IMR-90 (cell line): Measurements from ENCODE around the gene E2F4. TPM values are rescaled to one million over a fixed set of nuclear protein-coding genes. Genes with fewer than 3 reads are reported as not detected.

Experiments
- ATAC-seq: fragments of 200-7000 bp; cut with Tn5 transposase; 2 replicates; pipeline ENCODE4 v1.9.1; 2020; ENCODE audit warnings: low read depth, mild to moderate bottlenecking, moderate library complexity
- BruUV-seq: library from RNA; stranded (reverse); fragments of 400-500 nt; replicated peaks from 2 replicates; lab custom pipeline; 2021; lab: Mats Ljungman, UMichigan
- CTCF ChIA-PET: fragments of 300-600 bp; formaldehyde crosslinking; extraction: SDS; loops from one replicate; lab custom pipeline; 2021; ENCODE audit warnings: antibody characterized with exemption; lab: Yijun Ruan, JAX
- POLR2A ChIA-PET: fragments of 300-600 bp; sonication (Branson Sonifier 250); formaldehyde crosslinking; loops from one replicate; lab custom pipeline; 2022; ENCODE audit warnings: antibody characterized with exemption; ENCODE audit not compliant: unreplicated experiment; lab: Charles Lee
- DNase-seq: peaks from one replicate; pipeline ENCODE4 v3.0.0; 2013
- H2AFZ ChIP-seq: replicated peaks from 2 replicates; pipeline ENCODE3; 2013; ENCODE audit warnings: low read length, mild to moderate bottlenecking; ENCODE audit not compliant: poor library complexity
- H2AK5ac ChIP-seq: 2 replicates; pipeline ENCODE4 v1.6.1; 2013; ENCODE audit warnings: low read depth, low read length, inconsistent platforms
- H2AK9ac ChIP-seq: replicated peaks from 2 replicates; pipeline ENCODE3; 2013; ENCODE audit warnings: mild to moderate bottlenecking, low read depth, low read length, moderate library complexity; ENCODE audit not compliant: poor library complexity
- H2BK120ac ChIP-seq: 2 replicates; pipeline ENCODE4 v1.6.1; 2013; ENCODE audit warnings: low read depth, low read length, inconsistent platforms
- H2BK15ac ChIP-seq: 3 replicates; pipeline ENCODE4 v1.6.1; 2013; ENCODE audit warnings: low read depth, low read length, inconsistent platforms
- H2BK20ac ChIP-seq: 2 replicates; pipeline ENCODE4 v1.6.1; 2013; ENCODE audit warnings: low read depth, mild to moderate bottlenecking, inconsistent platforms, low read length, moderate library complexity
- H2BK5ac ChIP-seq: 2 replicates; pipeline ENCODE4 v1.6.1; 2013; ENCODE audit warnings: mild to moderate bottlenecking, low read depth, low read length, inconsistent platforms; ENCODE audit not compliant: poor library complexity, severe bottlenecking
- H3K14ac ChIP-seq: replicated peaks from 2 replicates; pipeline ENCODE4 v1.6.1; 2013; ENCODE audit warnings: low read depth, low read length, inconsistent platforms
- H3K18ac ChIP-seq: 2 replicates; pipeline ENCODE4 v1.6.1; 2013; ENCODE audit warnings: low read depth, low read length, control low read depth
- H3K23ac ChIP-seq: 2 replicates; pipeline ENCODE4 v1.6.1; 2013; ENCODE audit warnings: low read depth, low read length, inconsistent platforms
- H3K27ac ChIP-seq: 2 replicates; pipeline ENCODE4 v1.5.1; 2013; ENCODE audit warnings: mild to moderate bottlenecking, control low read depth, low read length; ENCODE audit not compliant: insufficient read depth
- H3K27me3 ChIP-seq: 2 replicates; pipeline ENCODE4 v1.6.1; 2013; ENCODE audit warnings: low read length; ENCODE audit not compliant: control insufficient read depth, insufficient read depth
- H3K36me3 ChIP-seq: 2 replicates; pipeline ENCODE4 v1.6.1; 2013; ENCODE audit warnings: low read length, mixed read lengths; ENCODE audit not compliant: control insufficient read depth, insufficient read depth
- H3K4ac ChIP-seq: 2 replicates; pipeline ENCODE4 v1.6.1; 2013; ENCODE audit warnings: low read depth, low read length, inconsistent platforms
- H3K4me1 ChIP-seq: 2 replicates; pipeline ENCODE4 v1.6.1; 2013; ENCODE audit warnings: low read length, mixed read lengths; ENCODE audit not compliant: control insufficient read depth, insufficient read depth
- H3K4me2 ChIP-seq: 2 replicates; pipeline ENCODE4 v1.6.1; 2013; ENCODE audit warnings: low read depth, mild to moderate bottlenecking, control low read depth, low read length, moderate library complexity
- H3K4me3 ChIP-seq: 2 replicates; pipeline ENCODE4 v1.5.1; 2013; ENCODE audit warnings: low read depth, mild to moderate bottlenecking, control low read depth, low read length, moderate library complexity; ENCODE audit not compliant: insufficient read depth
- H3K56ac ChIP-seq: 2 replicates; pipeline ENCODE4 v1.6.1; 2013; ENCODE audit warnings: low read length, inconsistent platforms; ENCODE audit not compliant: insufficient read depth; ENCODE audit errors: extremely low read depth
- H3K79me1 ChIP-seq, 2 experiments: 2 replicates each; pipeline ENCODE4 v1.6.1; 2013; ENCODE audit warnings: low read length in 2 of 2, inconsistent platforms in 1 of 2, low read depth in 1 of 2
- H3K9ac ChIP-seq: 2 replicates; pipeline ENCODE4 v1.6.1; 2013; ENCODE audit warnings: low read depth, low read length, control low read depth
- H3K9me1 ChIP-seq: 2 replicates; pipeline ENCODE4 v1.6.1; 2013; ENCODE audit warnings: low read length, inconsistent platforms; ENCODE audit not compliant: insufficient read depth
- H3K9me3 ChIP-seq: 2 replicates; pipeline ENCODE4 v1.6.1; 2013; ENCODE audit warnings: low read length; ENCODE audit not compliant: control insufficient read depth, insufficient read depth
- H4K20me1 ChIP-seq: 2 replicates; pipeline ENCODE4 v1.6.1; 2013; ENCODE audit warnings: low read length, inconsistent platforms; ENCODE audit not compliant: insufficient read depth
- H4K5ac ChIP-seq: 2 replicates; pipeline ENCODE4 v1.6.1; 2013; ENCODE audit warnings: mild to moderate bottlenecking, low read depth, low read length, control low read depth
- H4K8ac ChIP-seq, 2 experiments: 2 replicates each; pipeline ENCODE4 v1.6.1; 2013; ENCODE audit warnings: low read depth in 2 of 2, low read length in 2 of 2, control low read depth in 1 of 2, inconsistent platforms in 1 of 2
- H4K91ac ChIP-seq: 2 replicates; pipeline ENCODE4 v1.6.1; 2013; ENCODE audit warnings: low read depth, low read length, inconsistent platforms; ENCODE audit not compliant: insufficient read depth
- CTCF ChIP-seq: conservative IDR thresholded peaks from 2 replicates; pipeline ENCODE4 v1.5.1; 2012; ENCODE audit warnings: mild to moderate bottlenecking, low read depth, low read length, improper control_type of control experiment
- MXI1 ChIP-seq: IDR thresholded peaks from 2 replicates; pipeline ENCODE4 v1.6.1; 2012; ENCODE audit warnings: low read depth, mild to moderate bottlenecking, low read length, moderate library complexity, borderline replicate concordance
- POLR2A ChIP-seq: IDR thresholded peaks from 2 replicates; pipeline ENCODE4 v1.6.1; 2012; ENCODE audit warnings: mild to moderate bottlenecking, low read depth, low read length
- RCOR1 ChIP-seq: IDR thresholded peaks from 2 replicates; pipeline ENCODE4 v1.6.1; 2012; ENCODE audit warnings: mild to moderate bottlenecking, low read length, improper control_type of control experiment; ENCODE audit not compliant: insufficient replicate concordance
- WGBS, 2 experiments: methylation state at CpG; one replicate each; pipeline versions ENCODE4 v1.1.5 to v1.1.7; 2013; ENCODE audit warnings: missing lambda C conversion rate in 2 of 2; ENCODE audit not compliant: insufficient read length in 1 of 2; ENCODE audit errors: extremely low coverage in 2 of 2; 5-methylcytosine and 5-hydroxymethylcytosine counted together
- dilution Hi-C: fragments of 300-500 bp; cut with HindIII; formaldehyde crosslinking; loops from one replicate; pipeline ENCODE4 v1.14.3; 2018; ENCODE audit warnings: low sequenced_read_pairs; ENCODE audit not compliant: unreplicated experiment
- in situ Hi-C: fragments of 300-500 bp; cut with MboI; formaldehyde crosslinking; loops from 3 replicates; pipeline ENCODE4 v1.14.3; 2019; ENCODE audit warnings: low sequenced_read_pairs, inconsistent platforms, mixed read lengths
- intact Hi-C: fragments of 100-400 bp; cut with micrococcal nuclease; formaldehyde crosslinking; loops from 2 replicates; pipeline ENCODE4 v1.10.0; 2022
- polyA plus RNA-seq, 3 experiments: library from polyadenylated mRNA; depleted of rRNA; stranded (reverse); fragments of >200 nt; gene quantifications; 2 replicates each; pipeline ENCODE4 v1.2.3, GENCODE V29; 2012; ENCODE audit warnings: low replicate concordance in 1 of 3
- total RNA-seq: library from RNA; depleted of rRNA; stranded (reverse); fragments of >200 nt; gene quantifications from 2 replicates; pipeline ENCODE4 v1.2.3, GENCODE V29; 2012

Gene E2F4
- total and polyA plus RNA-seq, 2 of the 4 experiments (the other 2 are of a cell fraction) = 63.4 to 103 TPM

GRCh38 chr16:67169642-67170167 is 22.2 kb upstream of the E2F4 start:
- peak overlapping the region; percentile 77 to 95 for H4K8ac ChIP-seq
- no peaks in the 10 kb centered on the region for H3K9me3 ChIP-seq
- WGBS, 2 experiments = 3% methylated on average over 8 of the region's 24 CpGs; no CpG with 5 or more reads in 1 of the 2 experiments
- peak overlapping the region; percentile 96 for H2AK9ac ChIP-seq
- H3K36me3 ChIP-seq = no peaks in the 10 kb centered on the region; the same call in 1 of the 2 replicates
- no TSS peak for BruUV-seq
- H3K27ac ChIP-seq = peak overlapping the region; percentile 79
- peak overlapping the region; percentile 86 for H3K9ac ChIP-seq
- H2AFZ ChIP-seq = peak overlapping the region; percentile 98
- ChIA-PET POLR2A (no interaction called here), CTCF (interaction anchor here (1.0 to 1.5 kb wide), 4 partner anchors 9 to 69 kb away, joined by 3 to 6 read pairs (median 5); no protein-coding TSS in a partner anchor)
- peak; percentile 0; the same call in 1 of the 2 replicates for ATAC-seq
- in situ Hi-C loops (no loop called here), intact Hi-C loops (no loop called here), dilution Hi-C loops (no loop called here)
- peaks cover 20% of the 10 kb centered on the region for H3K9me1 ChIP-seq
- no peak for DNase-seq
- TF ChIP-seq MXI1 = no peak
- TF ChIP-seq CTCF = peak; percentile 45
- TF ChIP-seq POLR2A = no peak
- no peak for TF ChIP-seq RCOR1
- H3K79me1 ChIP-seq = peaks cover 9 to 31% of the 10 kb centered on the region in 2 experiments; a peak in 3 of 4 replicates
- peak overlapping the region; percentile 87; the same call in 2 of the 3 replicates for H2BK15ac ChIP-seq
- peak overlapping the region; percentile 67 for H4K5ac ChIP-seq
- H3K56ac ChIP-seq = peak overlapping the region; percentile 43; the same call in 1 of the 2 replicates
- H2BK120ac ChIP-seq = peak overlapping the region; percentile 81
- peak overlapping the region; percentile 97 for H4K91ac ChIP-seq
- peak overlapping the region; percentile 93 for H3K4ac ChIP-seq
- H2BK20ac ChIP-seq = no peak overlapping the region
- peak overlapping the region; percentile 93 for H2BK5ac ChIP-seq
- peak overlapping the region; percentile 86 for H2AK5ac ChIP-seq
- H3K4me3 ChIP-seq = peak overlapping the region; percentile 34
- peaks cover 29% of the 10 kb centered on the region for H3K4me1 ChIP-seq
- H3K27me3 ChIP-seq = peaks cover 15% of the 10 kb centered on the region; the same call in 1 of the 2 replicates
- H3K4me2 ChIP-seq = peak overlapping the region; percentile 74
- H3K14ac ChIP-seq = peak overlapping the region; percentile 88
- peak overlapping the region; percentile 97 for H3K23ac ChIP-seq
- no peaks in the 10 kb centered on the region for H4K20me1 ChIP-seq
- peak overlapping the region; percentile 50 for H3K18ac ChIP-seq
